ENCODE data around the gene FAM237A.

The FAM237A gene

DNA sequence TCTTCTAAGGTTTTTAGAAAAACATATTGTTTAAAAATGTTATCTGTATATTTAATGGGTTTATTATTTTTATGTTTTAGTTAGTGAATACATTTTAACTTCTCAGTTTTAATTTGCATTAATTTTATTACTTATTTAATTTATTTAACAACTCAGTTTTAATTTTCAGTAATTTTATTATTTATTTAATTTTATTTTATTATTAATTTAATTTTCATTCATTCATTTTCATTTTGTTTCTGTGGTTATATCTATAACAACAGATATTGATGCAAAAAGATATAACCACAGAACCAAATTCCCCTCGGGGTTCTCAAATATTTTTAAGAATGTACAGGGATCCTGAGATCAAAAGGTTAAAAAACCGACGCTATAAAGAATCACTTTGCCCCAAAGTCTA lies 23.0 kb downstream of the FAM237A start:
- H3K4me3 ChIP-seq (ENCODE audit: low read depth, low read length): no peak overlapping the region
- H3K27me3 ChIP-seq: no peaks in the 10 kb centered on the region
- TF ChIP-seq, protein P1, sequence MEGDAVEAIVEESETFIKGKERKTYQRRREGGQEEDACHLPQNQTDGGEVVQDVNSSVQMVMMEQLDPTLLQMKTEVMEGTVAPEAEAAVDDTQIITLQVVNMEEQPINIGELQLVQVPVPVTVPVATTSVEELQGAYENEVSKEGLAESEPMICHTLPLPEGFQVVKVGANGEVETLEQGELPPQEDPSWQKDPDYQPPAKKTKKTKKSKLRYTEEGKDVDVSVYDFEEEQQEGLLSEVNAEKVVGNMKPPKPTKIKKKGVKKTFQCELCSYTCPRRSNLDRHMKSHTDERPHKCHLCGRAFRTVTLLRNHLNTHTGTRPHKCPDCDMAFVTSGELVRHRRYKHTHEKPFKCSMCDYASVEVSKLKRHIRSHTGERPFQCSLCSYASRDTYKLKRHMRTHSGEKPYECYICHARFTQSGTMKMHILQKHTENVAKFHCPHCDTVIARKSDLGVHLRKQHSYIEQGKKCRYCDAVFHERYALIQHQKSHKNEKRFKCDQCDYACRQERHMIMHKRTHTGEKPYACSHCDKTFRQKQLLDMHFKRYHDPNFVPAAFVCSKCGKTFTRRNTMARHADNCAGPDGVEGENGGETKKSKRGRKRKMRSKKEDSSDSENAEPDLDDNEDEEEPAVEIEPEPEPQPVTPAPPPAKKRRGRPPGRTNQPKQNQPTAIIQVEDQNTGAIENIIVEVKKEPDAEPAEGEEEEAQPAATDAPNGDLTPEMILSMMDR (IDR thresholded peaks at IDR 0.05; ENCODE audit: low read depth, low read length): no peak
- no peaks in the 10 kb centered on the region for H3K9me3 ChIP-seq
- DNase-seq: no peak
- H3K36me3 ChIP-seq: no peaks in the 10 kb centered on the region
- no peaks in the 10 kb centered on the region for H3K4me1 ChIP-seq

DNA sequence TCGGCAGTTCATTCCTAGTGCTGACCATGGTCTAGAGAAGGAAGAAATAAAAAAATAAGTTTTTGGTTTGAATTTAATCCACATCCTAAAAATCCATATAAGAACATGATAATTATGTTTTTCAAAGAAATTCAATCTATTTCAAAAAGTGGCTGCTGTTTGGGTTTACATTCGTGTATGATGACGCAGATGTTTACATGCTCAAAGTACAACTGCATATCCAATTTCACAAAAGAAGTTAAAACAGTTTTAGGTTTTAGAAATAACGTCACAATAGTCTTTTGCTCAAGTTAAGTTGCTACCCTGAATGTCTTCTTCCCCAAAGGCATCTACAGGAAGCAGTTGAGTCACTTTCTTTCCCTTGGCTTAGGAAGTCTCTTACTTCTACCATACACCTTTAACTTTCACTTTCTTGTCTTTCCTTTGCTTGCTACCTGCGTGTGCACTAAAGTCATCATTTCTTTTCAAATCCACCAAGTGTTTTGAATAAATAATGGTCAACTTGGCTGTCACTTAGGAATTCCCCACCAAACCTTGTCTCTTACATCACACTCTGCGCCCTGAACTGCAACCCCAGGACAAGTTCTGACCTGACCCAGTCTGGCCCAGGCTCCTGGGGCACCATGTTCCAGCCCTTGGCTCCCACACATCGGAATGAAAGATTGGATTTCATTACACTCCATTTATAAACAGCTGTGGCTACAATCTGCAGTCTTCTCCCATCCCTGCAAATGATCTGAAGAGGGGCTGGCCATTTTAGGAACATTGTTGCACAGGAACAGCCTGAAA lies 28.4 kb downstream of the FAM237A start:
- no peak overlapping the region for H3K4me3 ChIP-seq (ENCODE audit: low read depth, low read length)
- TF ChIP-seq, protein P1 (IDR thresholded peaks at IDR 0.05; ENCODE audit: low read depth, low read length): no peak
- H3K9me3 ChIP-seq: no peaks in the 10 kb centered on the region
- no peaks in the 10 kb centered on the region for H3K36me3 ChIP-seq
- DNase-seq: no peak
- H3K4me1 ChIP-seq: no peaks in the 10 kb centered on the region
- no peaks in the 10 kb centered on the region for H3K27me3 ChIP-seq

DNA sequence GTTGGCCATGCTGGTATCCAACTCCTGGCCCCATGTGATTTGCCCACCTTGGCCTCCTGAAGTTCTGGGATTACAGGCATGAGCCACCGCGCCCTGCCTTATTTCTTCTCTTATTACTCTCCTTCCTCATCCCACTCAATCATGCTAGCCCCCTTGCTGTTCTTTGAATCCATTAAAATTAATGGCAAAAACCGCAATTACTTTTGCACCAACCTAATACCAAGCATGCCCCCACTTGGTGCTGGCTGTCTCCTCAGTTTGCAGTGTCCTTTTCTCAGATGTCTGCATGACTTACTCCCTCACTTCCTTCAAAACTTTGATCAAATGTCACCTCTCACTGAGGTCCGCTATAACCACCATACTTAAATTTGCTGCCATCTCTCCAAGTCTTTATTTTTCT lies 41.3 kb downstream of the FAM237A start:
- H3K36me3 ChIP-seq: no peaks in the 10 kb centered on the region
- no peaks in the 10 kb centered on the region for H3K27me3 ChIP-seq
- no peak overlapping the region for H3K4me3 ChIP-seq (ENCODE audit: low read depth, low read length)
- no peaks in the 10 kb centered on the region for H3K9me3 ChIP-seq
- TF ChIP-seq, protein P1 (IDR thresholded peaks at IDR 0.05; ENCODE audit: low read depth, low read length): no peak
- no peaks in the 10 kb centered on the region for H3K4me1 ChIP-seq
- DNase-seq: no peak

DNA sequence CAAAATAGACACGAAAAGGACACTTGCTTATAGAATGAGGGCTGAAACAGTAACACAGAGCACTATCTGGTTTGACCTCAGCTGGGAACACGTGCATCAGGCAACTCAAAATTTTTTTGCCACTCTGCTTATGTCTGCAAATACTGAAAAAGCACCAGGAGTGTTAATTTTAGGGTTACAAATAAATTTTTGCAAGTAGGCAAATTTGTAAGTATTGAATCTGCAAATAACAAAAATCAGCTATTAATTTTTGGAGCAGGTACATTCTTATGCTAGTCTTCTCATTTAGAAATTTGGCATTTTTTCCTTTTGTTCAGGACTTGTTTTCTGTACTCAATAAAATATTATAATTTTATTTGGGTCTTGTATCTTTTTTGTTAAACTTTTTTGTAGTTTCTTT lies 46.2 kb downstream of the FAM237A start:
- no peak for DNase-seq
- Histone ChIP-seq H3K4me3 (ENCODE audit: low read depth, low read length) (no peak overlapping the region), H3K4me1 (no peaks in the 10 kb centered on the region), H3K36me3 (no peaks in the 10 kb centered on the region), H3K9me3 (no peaks in the 10 kb centered on the region), H3K27me3 (no peaks in the 10 kb centered on the region)
- TF ChIP-seq, protein P1 (IDR thresholded peaks at IDR 0.05; ENCODE audit: low read depth, low read length): no peak

DNA sequence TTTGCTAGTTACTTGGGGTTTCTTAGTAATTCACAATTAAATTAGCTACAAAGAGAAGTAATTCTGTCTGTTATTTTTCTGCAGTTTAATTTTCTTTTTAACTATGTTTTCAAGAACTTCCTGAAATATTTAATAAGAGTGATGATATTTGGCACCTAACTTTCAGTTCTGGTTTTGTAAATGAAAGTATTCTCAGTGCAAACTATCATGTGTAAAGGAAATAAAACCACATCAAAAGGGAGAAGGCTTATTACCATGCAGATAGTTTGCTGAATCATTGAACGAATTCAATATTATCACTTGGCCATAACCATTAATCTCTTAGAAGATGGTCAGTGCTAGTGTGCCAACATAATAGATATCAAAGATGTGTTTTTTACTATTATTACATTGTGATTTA lies 46.7 kb downstream of the FAM237A start:
- Histone ChIP-seq H3K36me3 (no peaks in the 10 kb centered on the region), H3K27me3 (no peaks in the 10 kb centered on the region), H3K9me3 (no peaks in the 10 kb centered on the region), H3K4me1 (no peaks in the 10 kb centered on the region), H3K4me3 (ENCODE audit: low read depth, low read length) (no peak overlapping the region)
- TF ChIP-seq, protein P1 (IDR thresholded peaks at IDR 0.05; ENCODE audit: low read depth, low read length): no peak
- no peak for DNase-seq

DNA sequence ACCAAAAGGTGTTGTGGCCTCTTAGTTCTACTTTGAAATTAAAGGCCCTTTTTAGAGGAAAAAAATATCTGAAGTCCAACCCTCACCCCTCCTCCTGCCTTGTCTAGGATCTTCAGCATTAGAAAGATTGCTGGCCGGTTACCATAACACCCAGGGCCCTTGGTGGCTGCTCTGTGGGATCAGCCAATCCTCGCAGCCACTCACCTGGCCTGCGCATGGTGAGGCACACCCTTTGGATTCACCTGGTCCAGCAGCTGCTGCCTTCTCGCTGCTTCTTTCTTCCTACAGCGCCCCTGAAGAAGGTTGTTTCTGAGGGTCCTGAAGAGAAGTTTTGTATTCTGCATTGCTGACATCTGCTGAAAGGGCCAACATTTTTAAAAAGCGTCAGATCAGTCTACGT lies 50.7 kb downstream of the FAM237A start:
- Histone ChIP-seq H3K9me3 (no peaks in the 10 kb centered on the region), H3K36me3 (no peaks in the 10 kb centered on the region), H3K4me3 (ENCODE audit: low read depth, low read length) (no peak overlapping the region), H3K4me1 (no peaks in the 10 kb centered on the region), H3K27me3 (no peaks in the 10 kb centered on the region)
- DNase-seq: no peak
- TF ChIP-seq, protein P1 (IDR thresholded peaks at IDR 0.05; ENCODE audit: low read depth, low read length): no peak
